ENCODE measurements around the gene RELT.

Gene RELT

GRCh38 chr11:73376160-73376802 is at the start of gene RELT:
TSS of gene RELT (plus strand) at chr11:73376399. CDS start at chr11:73389137, 12,738 bp downstream.
- TF ChIP-seq POLR2A (IDR thresholded peaks at IDR 0.05; ENCODE audit: low read depth, low read length): peak; percentile 100
- no peak for FAIRE-seq

GRCh38 chr11:73326929-73327811 is 49.0 kb upstream of the RELT start:
- FAIRE-seq (no peak), DNase-seq (ENCODE audit: insufficient read length, low spot score) (no peak)
- no peak for TF ChIP-seq POLR2A (IDR thresholded peaks at IDR 0.05; ENCODE audit: low read depth, low read length)

More at GRCh38 chr11:73376160-73376802, at the start of gene RELT:
- DNase-seq (ENCODE audit: insufficient read length, low spot score): peak; percentile 97

GRCh38 chr11:73327812-73328364 is 48.3 kb upstream of the RELT start:
- FAIRE-seq (no peak), DNase-seq (ENCODE audit: insufficient read length, low spot score) (no peak)
- no peak for TF ChIP-seq POLR2A (IDR thresholded peaks at IDR 0.05; ENCODE audit: low read depth, low read length)

GRCh38 chr11:73330569-73331093 is 45.6 kb upstream of the RELT start:
- no peak for TF ChIP-seq POLR2A (IDR thresholded peaks at IDR 0.05; ENCODE audit: low read depth, low read length)
- FAIRE-seq: no peak
- no peak for DNase-seq (ENCODE audit: insufficient read length, low spot score)

- FAIRE-seq (no peak), DNase-seq (ENCODE audit: insufficient read length, low spot score) (no peak)
- no peak for TF ChIP-seq POLR2A (IDR thresholded peaks at IDR 0.05; ENCODE audit: low read depth, low read length)
These were observed 44.9 kb upstream of the RELT start for GRCh38 chr11:73331138-73331916.

- DNase-seq (ENCODE audit: insufficient read length, low spot score): no peak
- TF ChIP-seq POLR2A (IDR thresholded peaks at IDR 0.05; ENCODE audit: low read depth, low read length): no peak
- FAIRE-seq: no peak
These were observed 43.0 kb upstream of the RELT start for GRCh38 chr11:73333173-73333572.

GRCh38 chr11:73333640-73334383 is 42.4 kb upstream of the RELT start:
- FAIRE-seq: no peak
- DNase-seq (ENCODE audit: insufficient read length, low spot score): no peak
- no peak for TF ChIP-seq POLR2A (IDR thresholded peaks at IDR 0.05; ENCODE audit: low read depth, low read length)

GRCh38 chr11:73334384-73335203 is 41.6 kb upstream of the RELT start:
- TF ChIP-seq POLR2A (IDR thresholded peaks at IDR 0.05; ENCODE audit: low read depth, low read length): no peak; the same call in 1 of the 2 replicates
- FAIRE-seq (no peak), DNase-seq (ENCODE audit: insufficient read length, low spot score) (peak; percentile 91)

- TF ChIP-seq POLR2A (IDR thresholded peaks at IDR 0.05; ENCODE audit: low read depth, low read length): no peak
- no peak for FAIRE-seq
- DNase-seq (ENCODE audit: insufficient read length, low spot score): peak; percentile 89
These were observed 40.8 kb upstream of the RELT start for GRCh38 chr11:73335204-73335923.

- FAIRE-seq (no peak), DNase-seq (ENCODE audit: insufficient read length, low spot score) (no peak)
These were observed 38.4 kb upstream of the RELT start for GRCh38 chr11:73337846-73338245.

GRCh38 chr11:73338279-73338678 is 37.9 kb upstream of the RELT start:
- no peak for DNase-seq (ENCODE audit: insufficient read length, low spot score)
- no peak for TF ChIP-seq POLR2A (IDR thresholded peaks at IDR 0.05; ENCODE audit: low read depth, low read length)
- no peak for FAIRE-seq

More at GRCh38 chr11:73337846-73338245, 38.4 kb upstream of the RELT start:
- no peak for TF ChIP-seq POLR2A (IDR thresholded peaks at IDR 0.05; ENCODE audit: low read depth, low read length)

All from H54 (cell line).